ENCODE measurements around the gene CDADC1. TPM values are rescaled to one million over a fixed set of nuclear protein-coding genes. Genes with fewer than 3 reads are reported as not detected.

The CDADC1 gene
- total and polyA plus RNA-seq, 2 donors (not counting 3 experiments of a cell fraction or from before 2014, with no cell fraction given) = 2.4 to 9.1 TPM

- ChIA-PET CTCF (interaction anchor here (2.8 kb wide), 1 partner anchor 45 kb away, joined by 11 read pairs; no protein-coding TSS in a partner anchor), POLR2A (no interaction called here)
- intact Hi-C loops (cut with micrococcal nuclease) (loop anchor here (1.0 kb wide), 1 partner anchor 41 kb away; no protein-coding TSS in a partner anchor), dilution Hi-C loops (cut with MboI; ENCODE audit: extremely low pct_ligation_motif_present, low sequenced_read_pairs) (no loop called here)
- H3K9me1 ChIP-seq (replicated peaks; ENCODE audit: control insufficient read depth, extremely low read depth, insufficient read depth, low read length) = no peaks in the 10 kb centered on the region
- FAIRE-seq (no peak), DNase-seq (ENCODE audit: low read depth, low spot score) (no peak)
- no TSS peak for BruUV-seq (replicated peaks)
- H4K20me1 ChIP-seq (replicated peaks; ENCODE audit: control insufficient read depth, extremely low read depth, insufficient read depth, low read length) = no peaks in the 10 kb centered on the region
- H3K79me2 ChIP-seq (ENCODE audit: control insufficient read depth, insufficient read depth, low read length) = no peaks in the 10 kb centered on the region
- no peaks in the 10 kb centered on the region for H3K9me3 ChIP-seq (replicated peaks; ENCODE audit: control insufficient read depth, insufficient read depth, low read length)
- H2AFZ ChIP-seq (ENCODE audit: low read depth, low read length) = no peak overlapping the region
- no peak overlapping the region for H3K4me3 ChIP-seq (replicated peaks in 1 of 3; ENCODE audit: insufficient read depth in 1 of 3, low read depth in 1 of 3, low read length in 3 of 3)
- no peaks in the 10 kb centered on the region for H3K36me3 ChIP-seq (ENCODE audit: control insufficient read depth in 2 of 2, extremely low read depth in 1 of 2, insufficient read depth in 2 of 2, low read length in 2 of 2)
- H3K27ac ChIP-seq (ENCODE audit: insufficient read depth, low read depth, low read length) = no peak overlapping the region
- no peak overlapping the region for H3K4me2 ChIP-seq (ENCODE audit: insufficient read depth, low read length)
- no peak overlapping the region for H3K9ac ChIP-seq (replicated peaks; ENCODE audit: extremely low read depth, insufficient read depth, low read length)
- peaks cover 0 to 2% of the 10 kb centered on the region in 2 experiments for H3K27me3 ChIP-seq (ENCODE audit: control insufficient read depth in 2 of 2, insufficient read depth in 2 of 2, low read length in 2 of 2)
- no peak for TF ChIP-seq POLR2A (IDR thresholded peaks at IDR 0.05; ENCODE audit: low read depth, low read length)
- TF ChIP-seq FOS (IDR thresholded peaks at IDR 0.05; ENCODE audit: borderline replicate concordance, insufficient read depth, low read length) = no peak
- no peak for TF ChIP-seq GATA2 (IDR thresholded peaks at IDR 0.05; ENCODE audit: insufficient read depth, insufficient read length, low read depth, low read length)
- no peak for TF ChIP-seq JUN (IDR thresholded peaks at IDR 0.05; ENCODE audit: borderline replicate concordance, insufficient read depth, insufficient read length, low read depth)
- TF ChIP-seq CTCF (IDR thresholded peaks at IDR 0.05; ENCODE audit: extremely low read depth in 1 of 2, insufficient read depth in 1 of 2, low read depth in 1 of 2, low read length in 2 of 2) = no peak
- TF ChIP-seq POLR2AphosphoS5 (IDR thresholded peaks at IDR 0.05; ENCODE audit: insufficient read depth, low read depth, low read length) = no peak
- no peak for TF ChIP-seq MYC (IDR thresholded peaks at IDR 0.05; ENCODE audit: low read depth, low read length)
- TF ChIP-seq MAX (IDR thresholded peaks at IDR 0.05; ENCODE audit: insufficient read depth, insufficient read length) = no peak
- no peak for TF ChIP-seq EZH2 (IDR thresholded peaks at IDR 0.05; ENCODE audit: borderline replicate concordance, low read depth, low read length, severe bottlenecking)
- no peaks in the 10 kb centered on the region for H3K4me1 ChIP-seq (ENCODE audit: control insufficient read depth, extremely low read depth, insufficient read depth, low read length)
Measured at GRCh38 chr13:49235856-49236431, 11.8 kb upstream of the CDADC1 start.
